ENCODE results near the gene SULF2. TPM values are rescaled to one million over a fixed set of nuclear protein-coding genes. Genes with fewer than 3 reads are reported as not detected.

Gene SULF2
- total and polyA plus RNA-seq, 2 donors (not counting 1 experiment from before 2014, with no cell fraction given) = 1.2 to 1.7 TPM

DNA sequence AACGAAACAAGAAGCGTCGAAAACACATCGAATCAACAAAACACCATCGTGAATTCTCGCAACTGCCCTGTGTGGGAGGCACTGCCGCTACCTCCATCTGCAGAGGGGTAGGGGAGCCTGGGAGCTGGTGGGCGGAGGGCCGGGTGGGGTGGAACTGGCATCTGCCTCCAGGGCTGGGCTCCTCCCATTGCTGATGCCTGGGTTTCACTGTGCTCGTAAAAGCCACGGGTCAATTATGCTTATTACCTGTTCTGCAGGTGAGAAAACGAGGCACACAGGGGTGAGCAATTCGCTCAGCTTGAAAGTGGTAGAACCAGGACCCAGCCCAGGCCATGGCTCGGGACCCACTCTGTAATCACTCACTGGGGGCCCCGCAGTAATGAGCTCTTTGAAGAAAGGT lies 16.5 kb upstream of the SULF2 start:
- no peak for TF ChIP-seq EZH2 (IDR thresholded peaks at IDR 0.05; ENCODE audit: borderline replicate concordance, insufficient read depth, low read depth, low read length, poor library complexity, severe bottlenecking)
- TF ChIP-seq, protein P1, sequence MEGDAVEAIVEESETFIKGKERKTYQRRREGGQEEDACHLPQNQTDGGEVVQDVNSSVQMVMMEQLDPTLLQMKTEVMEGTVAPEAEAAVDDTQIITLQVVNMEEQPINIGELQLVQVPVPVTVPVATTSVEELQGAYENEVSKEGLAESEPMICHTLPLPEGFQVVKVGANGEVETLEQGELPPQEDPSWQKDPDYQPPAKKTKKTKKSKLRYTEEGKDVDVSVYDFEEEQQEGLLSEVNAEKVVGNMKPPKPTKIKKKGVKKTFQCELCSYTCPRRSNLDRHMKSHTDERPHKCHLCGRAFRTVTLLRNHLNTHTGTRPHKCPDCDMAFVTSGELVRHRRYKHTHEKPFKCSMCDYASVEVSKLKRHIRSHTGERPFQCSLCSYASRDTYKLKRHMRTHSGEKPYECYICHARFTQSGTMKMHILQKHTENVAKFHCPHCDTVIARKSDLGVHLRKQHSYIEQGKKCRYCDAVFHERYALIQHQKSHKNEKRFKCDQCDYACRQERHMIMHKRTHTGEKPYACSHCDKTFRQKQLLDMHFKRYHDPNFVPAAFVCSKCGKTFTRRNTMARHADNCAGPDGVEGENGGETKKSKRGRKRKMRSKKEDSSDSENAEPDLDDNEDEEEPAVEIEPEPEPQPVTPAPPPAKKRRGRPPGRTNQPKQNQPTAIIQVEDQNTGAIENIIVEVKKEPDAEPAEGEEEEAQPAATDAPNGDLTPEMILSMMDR (IDR thresholded peaks at IDR 0.05) = no peak
- Mint-ChIP-seq H3K27ac (no peak overlapping the region), H3K4me1 (no peaks in the 10 kb centered on the region), H3K9me3 (ENCODE audit: insufficient read depth) (no peaks in the 10 kb centered on the region), H3K4me3 (no peak overlapping the region), H3K27me3 (peaks cover 22% of the 10 kb centered on the region)
- Histone ChIP-seq H2AFZ (ENCODE audit: insufficient read depth, low read depth, low read length, poor library complexity, severe bottlenecking) (no peak overlapping the region), H4K20me1 (ENCODE audit: control insufficient read depth, insufficient read depth, low read length, poor library complexity, severe bottlenecking) (no peaks in the 10 kb centered on the region), H3K4me1 (ENCODE audit: control insufficient read depth in 2 of 2, insufficient read depth in 2 of 2, low read length in 2 of 2) (no peaks in the 10 kb centered on the region), H3K4me2 (replicated peaks; ENCODE audit: low read depth, low read length, poor library complexity, severe bottlenecking) (no peak overlapping the region), H3K27ac (ENCODE audit: low read length in 2 of 2) (no peak overlapping the region), H3K4me3 (ENCODE audit: control extremely low read depth in 1 of 5, extremely low read depth in 1 of 5, insufficient read depth in 1 of 5, low read depth in 2 of 5, low read length in 4 of 5) (no peak overlapping the region), H3K9ac (ENCODE audit: low read length) (no peak overlapping the region), H3K36me3 (replicated peaks in 1 of 2; ENCODE audit: control extremely low read depth in 1 of 2, control insufficient read depth in 1 of 2, extremely low read depth in 1 of 2, insufficient read depth in 2 of 2, low read length in 1 of 2) (no peaks in the 10 kb centered on the region), H3K9me3 (ENCODE audit: control extremely low read depth in 1 of 3, control insufficient read depth in 2 of 3, insufficient read depth in 1 of 3, low read length in 2 of 3) (no peaks in the 10 kb centered on the region), H3K27me3 (replicated peaks in 1 of 4; ENCODE audit: control extremely low read depth in 1 of 4, control insufficient read depth in 3 of 4, insufficient read depth in 4 of 4, low read length in 3 of 4) (no peaks in the 10 kb centered on the region), H3K79me2 (ENCODE audit: control insufficient read depth, insufficient read depth, low read length) (no peaks in the 10 kb centered on the region)
- ChIA-PET POLR2A (no interaction called here), CTCF (no interaction called here)
- ATAC-seq (ENCODE audit: low read depth) (no peak), DNase-seq (no peak)
- intact Hi-C loops (cut with micrococcal nuclease) = no loop called here
- 87% methylated on average over 15 of the region's 15 CpGs for WGBS (ENCODE audit: insufficient coverage)

GRCh38 chr20:47801079-47801478 lies 15.8 kb upstream of the SULF2 start:
- Histone ChIP-seq H3K27me3 (replicated peaks in 1 of 4; ENCODE audit: control extremely low read depth in 1 of 4, control insufficient read depth in 3 of 4, insufficient read depth in 4 of 4, low read length in 3 of 4) (no peaks in the 10 kb centered on the region), H3K4me3 (ENCODE audit: control extremely low read depth in 1 of 5, extremely low read depth in 1 of 5, insufficient read depth in 1 of 5, low read depth in 2 of 5, low read length in 4 of 5) (no peak overlapping the region), H4K20me1 (ENCODE audit: control insufficient read depth, insufficient read depth, low read length, poor library complexity, severe bottlenecking) (no peaks in the 10 kb centered on the region), H3K79me2 (ENCODE audit: control insufficient read depth, insufficient read depth, low read length) (no peaks in the 10 kb centered on the region), H2AFZ (ENCODE audit: insufficient read depth, low read depth, low read length, poor library complexity, severe bottlenecking) (no peak overlapping the region), H3K4me2 (replicated peaks; ENCODE audit: low read depth, low read length, poor library complexity, severe bottlenecking) (no peak overlapping the region), H3K36me3 (replicated peaks in 1 of 2; ENCODE audit: control extremely low read depth in 1 of 2, control insufficient read depth in 1 of 2, extremely low read depth in 1 of 2, insufficient read depth in 2 of 2, low read length in 1 of 2) (no peaks in the 10 kb centered on the region), H3K9me3 (ENCODE audit: control extremely low read depth in 1 of 3, control insufficient read depth in 2 of 3, insufficient read depth in 1 of 3, low read length in 2 of 3) (no peaks in the 10 kb centered on the region), H3K9ac (ENCODE audit: low read length) (no peak overlapping the region), H3K4me1 (ENCODE audit: control insufficient read depth in 2 of 2, insufficient read depth in 2 of 2, low read length in 2 of 2) (no peaks in the 10 kb centered on the region), H3K27ac (ENCODE audit: low read length in 2 of 2) (no peak overlapping the region)
- no peak overlapping the region for H3K27ac Mint-ChIP-seq
- H3K27me3 Mint-ChIP-seq = peaks cover 21% of the 10 kb centered on the region
- 100% methylated on average over 5 of the region's 5 CpGs for WGBS (ENCODE audit: insufficient coverage)
- no peaks in the 10 kb centered on the region for H3K4me1 Mint-ChIP-seq
- ATAC-seq (ENCODE audit: low read depth) (no peak), DNase-seq (no peak)
- no peak for TF ChIP-seq EZH2 (IDR thresholded peaks at IDR 0.05; ENCODE audit: borderline replicate concordance, insufficient read depth, low read depth, low read length, poor library complexity, severe bottlenecking)
- TF ChIP-seq, protein P1 (IDR thresholded peaks at IDR 0.05) = no peak
- ChIA-PET POLR2A (no interaction called here), CTCF (no interaction called here)
- intact Hi-C loops (cut with micrococcal nuclease) = no loop called here
- H3K9me3 Mint-ChIP-seq (ENCODE audit: insufficient read depth) = no peaks in the 10 kb centered on the region
- no peak overlapping the region for H3K4me3 Mint-ChIP-seq
